GM12878 (cell line): ENCODE data around the gene SRGAP1. TPM values are rescaled to one million over a fixed set of nuclear protein-coding genes. Genes with fewer than 3 reads are reported as not detected.

ENCODE experiments used
- ATAC-seq: fragments of 200-7000 bp; cut with Tn5 transposase; 3 replicates; pipeline ENCODE4 v1.9.1; 2020; ENCODE audit warnings: mild to moderate bottlenecking, moderate library complexity
- BruUV-seq: library from RNA; stranded (reverse); fragments of 400-500 nt; replicated peaks from 2 replicates; lab custom pipeline; 2021; lab: Mats Ljungman, UMichigan
- CTCF ChIA-PET: fragments of 300-600 bp; sonication (Branson Sonifier 250); formaldehyde crosslinking; extraction: SDS; loops from one replicate; lab custom pipeline; 2021; ENCODE audit warnings: inconsistent platforms; lab: Yijun Ruan, JAX
- POLR2A ChIA-PET: fragments of 350-600 bp; formaldehyde crosslinking; extraction: SDS; loops from one replicate; lab custom pipeline; 2021; ENCODE audit warnings: inconsistent platforms; lab: Charles Lee
- RAD21 ChIA-PET: fragments of 300-600 bp; sonication (Branson Sonifier 250); formaldehyde crosslinking; loops from one replicate; lab custom pipeline; 2023; ENCODE audit warnings: antibody characterized with exemption; ENCODE audit not compliant: unreplicated experiment; lab: Charles Lee
- SMC1A ChIA-PET: fragments of 300-600 bp; sonication (Branson Sonifier 250); formaldehyde crosslinking; loops from one replicate; lab custom pipeline; 2023; ENCODE audit not compliant: unreplicated experiment, uncharacterized antibody; lab: Charles Lee
- DNase-seq: peaks from one replicate; pipeline ENCODE4 v3.0.0-alpha.2; 2011; ENCODE audit warnings: low read depth, low spot score
- FAIRE-seq: peaks from 3 replicates; lab custom pipeline; 2011; peaks lifted over from hg19 to GRCh38; lab: Jason Lieb, UNC
- H2AFZ ChIP-seq: 2 replicates; pipeline ENCODE4 v1.6.0; 2011; ENCODE audit warnings: low read depth, low read length, control low read depth; ENCODE audit not compliant: control insufficient read depth
- H3K27ac ChIP-seq: 2 replicates; pipeline ENCODE4 v1.5.1; 2011; ENCODE audit warnings: control low read depth; ENCODE audit not compliant: control insufficient read depth, insufficient read depth
- H3K27me3 ChIP-seq, 2 experiments: replicated peaks in 1 of 2; 2 replicates each; pipeline versions ENCODE4 v1.6.0 to v1.6.1; 2011; ENCODE audit warnings: low read length in 1 of 2; ENCODE audit not compliant: control insufficient read depth in 2 of 2, insufficient read depth in 2 of 2
- H3K36me3 ChIP-seq, 2 experiments: 2 replicates each; pipeline ENCODE4 v1.5.1; 2011; ENCODE audit warnings: low read length in 1 of 2; ENCODE audit not compliant: control insufficient read depth in 2 of 2, insufficient read depth in 2 of 2
- H3K4me1 ChIP-seq: 2 replicates; pipeline ENCODE4 v1.6.1; 2011; ENCODE audit warnings: mild to moderate bottlenecking, low read length, moderate library complexity, mixed read lengths; ENCODE audit not compliant: control insufficient read depth, insufficient read depth
- H3K4me2 ChIP-seq: 2 replicates; pipeline ENCODE4 v1.6.0; 2011; ENCODE audit warnings: control low read depth; ENCODE audit not compliant: control insufficient read depth, insufficient read depth
- H3K4me3 ChIP-seq: fragments of 200-600 bp; sonication (generic); 2 replicates; pipeline ENCODE4 v1.5.1; 2016
- H3K79me2 ChIP-seq: 2 replicates; pipeline ENCODE4 v1.6.0; 2011; ENCODE audit warnings: low read length; ENCODE audit not compliant: control insufficient read depth, insufficient read depth
- H3K9ac ChIP-seq: 2 replicates; pipeline ENCODE4 v1.8.0; 2011; ENCODE audit warnings: low read length, control low read depth, mixed read lengths; ENCODE audit not compliant: control insufficient read depth, insufficient read depth
- H3K9me3 ChIP-seq: replicated peaks from 3 replicates; pipeline ENCODE4 v1.5.1; 2011; ENCODE audit warnings: mild to moderate bottlenecking, low read length; ENCODE audit not compliant: control insufficient read depth, insufficient read depth
- H4K20me1 ChIP-seq: 2 replicates; pipeline ENCODE4 v1.6.0; 2011; ENCODE audit not compliant: control insufficient read depth, insufficient read depth
- ASH2L ChIP-seq: fragments of 300-600, 200-600 bp; sonication (generic); IDR thresholded peaks from 2 replicates; pipeline ENCODE4 v1.6.1; 2017; ENCODE audit warnings: low read depth, mild to moderate bottlenecking, borderline replicate concordance
- BCL3 ChIP-seq: IDR thresholded peaks from 2 replicates; pipeline ENCODE4 v1.6.1; 2011; ENCODE audit warnings: borderline replicate concordance, low read depth, mild to moderate bottlenecking, moderate library complexity, low read length; ENCODE audit not compliant: insufficient read depth, poor library complexity, severe bottlenecking
- CEBPZ ChIP-seq: fragments of 150-350 bp; IDR thresholded peaks from 2 replicates; pipeline ENCODE4 v1.6.1; 2016; ENCODE audit warnings: low read depth, low read length
- GATAD2B ChIP-seq: fragments of 450-650 bp; conservative IDR thresholded peaks from 2 replicates; pipeline ENCODE4 v1.6.1; 2017; ENCODE audit warnings: low read depth, mild to moderate bottlenecking, moderate library complexity
- KDM1A ChIP-seq: fragments of 200-600 bp; sonication (generic); IDR thresholded peaks from 2 replicates; pipeline ENCODE4 v1.6.1; 2016; ENCODE audit warnings: borderline replicate concordance
- MLLT1 ChIP-seq: fragments of 450-650 bp; IDR thresholded peaks from 2 replicates; pipeline ENCODE4 v1.6.1; 2016; ENCODE audit warnings: mild to moderate bottlenecking
- RCOR1 ChIP-seq: conservative IDR thresholded peaks from 2 replicates; pipeline ENCODE4 v1.6.1; 2012; ENCODE audit warnings: low read depth, low read length, improper control_type of control experiment
- SMAD5 ChIP-seq: IDR thresholded peaks from 2 replicates; pipeline ENCODE4 v1.6.1; 2016; ENCODE audit warnings: antibody characterized with exemption, low read depth
- WRNIP1 ChIP-seq: IDR thresholded peaks from 2 replicates; pipeline ENCODE4 v1.6.1; 2011; ENCODE audit warnings: low read depth, low read length, improper control_type of control experiment, borderline replicate concordance
- ZBTB33 ChIP-seq: fragments of 450-650 bp; IDR thresholded peaks from 2 replicates; pipeline ENCODE4 v1.6.1; 2017; ENCODE audit warnings: mild to moderate bottlenecking
- ZNF207 ChIP-seq: fragments of 450-650 bp; IDR thresholded peaks from 2 replicates; pipeline ENCODE4 v1.6.1; 2014; ENCODE audit warnings: antibody characterized with exemption, mild to moderate bottlenecking, borderline replicate concordance
- WGBS: methylation state at CpG from one replicate; pipeline ENCODE4 v1.1.6; 2016; ENCODE audit warnings: low lambda C conversion rate; ENCODE audit not compliant: insufficient replicate concordance, insufficient coverage; ENCODE audit errors: missing lambda C conversion rate; 5-methylcytosine and 5-hydroxymethylcytosine counted together
- in situ Hi-C: fragments of 300-500 bp; cut with MboI; formaldehyde crosslinking; loops from 9 replicates; pipeline ENCODE4 v1.14.3; 2018; ENCODE audit warnings: mixed read lengths
- intact Hi-C: fragments of 100-400 bp; cut with micrococcal nuclease; formaldehyde crosslinking; loops from one replicate; pipeline ENCODE4 v1.14.2; 2022; ENCODE audit not compliant: unreplicated experiment
- polyA plus RNA-seq, 11 experiments: library from polyadenylated mRNA; depleted of rRNA in 4 of 11; unstranded in 6 of 11; stranded (reverse) in 5 of 11; fragments of >200 nt; fragmentation: Nextera tagmentation in 4 of 11; fragmentation: Illumina TruSeq in 1 of 11; extraction: Ambion mirVana in 4 of 11; extraction: Trizol in 1 of 11; gene quantifications; 1 replicate in 1 of 11; 2 replicates in 10 of 11; pipeline versions ENCODE4 v1.2.1 to v1.2.3, GENCODE V29; 2011 to 2016; ENCODE audit warnings: inconsistent platforms in 2 of 11, missing spikeins in 2 of 11, low read depth in 1 of 11
- total RNA-seq, 4 experiments: library from RNA; depleted of rRNA in 3 of 4; stranded (reverse); fragments of >200 nt in 3 of 4; fragmentation: Illumina TruSeq in 1 of 4; extraction: Trizol in 1 of 4; gene quantifications; 2 replicates each; pipeline versions ENCODE4 v1.2.1 to v1.2.3, GENCODE V29; 2013 to 2021
- TF ChIP-seq, protein P1 (sequence below): fragments of 450-650 bp; IDR thresholded peaks from 2 replicates; pipeline ENCODE4 v1.6.1; 2017; ENCODE audit warnings: mild to moderate bottlenecking, low read depth, inconsistent platforms; ENCODE audit not compliant: poor library complexity, severe bottlenecking

Gene SRGAP1
- total and polyA plus RNA-seq, 10 of the 15 experiments (the other 5 are each of a cell fraction or from before 2014, with no cell fraction given), result 0.16 to 0.85 (median 0.46) TPM

- H3K27ac ChIP-seq, result no peak overlapping the region
- RAD21 ChIA-PET, result no interaction called here
- no peak overlapping the region for H3K9ac ChIP-seq
- POLR2A ChIA-PET, result no interaction called here
- H3K27me3 ChIP-seq, result no peaks in the 10 kb centered on the region
- CTCF ChIA-PET, result interaction anchor here (0.6 to 0.7 kb wide), 2 partner anchors 36 to 877 kb away, joined by 3 read pairs; no protein-coding TSS in a partner anchor
- SMC1A ChIA-PET, result interaction anchor here (1.3 kb wide), 1 partner anchor 17 kb away, joined by 4 read pairs; no protein-coding TSS in a partner anchor
- FAIRE-seq, result no peak
- H3K79me2 ChIP-seq, result no peaks in the 10 kb centered on the region
- no peak overlapping the region for H3K4me3 ChIP-seq
- 83% methylated on average over 4 of the region's 4 CpGs for WGBS
- BruUV-seq, result no TSS peak
- no peaks in the 10 kb centered on the region for H3K4me1 ChIP-seq
- DNase-seq, result no peak
- no peak overlapping the region for H3K4me2 ChIP-seq
- in situ Hi-C loops (no loop called here), intact Hi-C loops (no loop called here)
- no peak for ATAC-seq
- no peaks in the 10 kb centered on the region for H4K20me1 ChIP-seq
- H3K36me3 ChIP-seq, result no peaks in the 10 kb centered on the region
- no peak overlapping the region for H2AFZ ChIP-seq
- H3K9me3 ChIP-seq, result no peaks in the 10 kb centered on the region
- TF ChIP-seq ZNF207, result no peak
- TF ChIP-seq RCOR1, result no peak
- TF ChIP-seq WRNIP1, result no peak
- no peak for TF ChIP-seq MLLT1
- no peak for TF ChIP-seq GATAD2B
- TF ChIP-seq, protein P1, sequence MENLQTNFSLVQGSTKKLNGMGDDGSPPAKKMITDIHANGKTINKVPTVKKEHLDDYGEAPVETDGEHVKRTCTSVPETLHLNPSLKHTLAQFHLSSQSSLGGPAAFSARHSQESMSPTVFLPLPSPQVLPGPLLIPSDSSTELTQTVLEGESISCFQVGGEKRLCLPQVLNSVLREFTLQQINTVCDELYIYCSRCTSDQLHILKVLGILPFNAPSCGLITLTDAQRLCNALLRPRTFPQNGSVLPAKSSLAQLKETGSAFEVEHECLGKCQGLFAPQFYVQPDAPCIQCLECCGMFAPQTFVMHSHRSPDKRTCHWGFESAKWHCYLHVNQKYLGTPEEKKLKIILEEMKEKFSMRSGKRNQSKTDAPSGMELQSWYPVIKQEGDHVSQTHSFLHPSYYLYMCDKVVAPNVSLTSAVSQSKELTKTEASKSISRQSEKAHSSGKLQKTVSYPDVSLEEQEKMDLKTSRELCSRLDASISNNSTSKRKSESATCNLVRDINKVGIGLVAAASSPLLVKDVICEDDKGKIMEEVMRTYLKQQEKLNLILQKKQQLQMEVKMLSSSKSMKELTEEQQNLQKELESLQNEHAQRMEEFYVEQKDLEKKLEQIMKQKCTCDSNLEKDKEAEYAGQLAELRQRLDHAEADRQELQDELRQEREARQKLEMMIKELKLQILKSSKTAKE, result no peak
- TF ChIP-seq BCL3, result no peak
- TF ChIP-seq ZBTB33, result no peak
- no peak for TF ChIP-seq CEBPZ
- no peak for TF ChIP-seq ASH2L
- TF ChIP-seq KDM1A, result no peak
- no peak for TF ChIP-seq SMAD5
These were observed 61.0 kb downstream of the SRGAP1 start for GRCh38 chr12:63905544-63905943.
